Body of pancreas (tissue), 4 donors: ENCODE data around the gene CARHSP1.

Experiments
- POLR2A ChIP-seq, 3 donors: fragments of 450-650 bp; IDR thresholded peaks; one replicate each; pipeline ENCODE4 v1.6.1; 2016; ENCODE audit warnings: antibody characterized with exemption in 3 of 3, mild to moderate bottlenecking in 2 of 3
- TF ChIP-seq, protein P1 (sequence below), 7 experiments: fragments of 450-650 bp in 4 of 7; fragments of 200-600 bp in 3 of 7; sonication (generic) in 3 of 7; IDR thresholded peaks; one replicate each; pipeline ENCODE4 v1.5.1; 2016 to 2019; ENCODE audit warnings: antibody characterized with exemption in 7 of 7

DNA sequence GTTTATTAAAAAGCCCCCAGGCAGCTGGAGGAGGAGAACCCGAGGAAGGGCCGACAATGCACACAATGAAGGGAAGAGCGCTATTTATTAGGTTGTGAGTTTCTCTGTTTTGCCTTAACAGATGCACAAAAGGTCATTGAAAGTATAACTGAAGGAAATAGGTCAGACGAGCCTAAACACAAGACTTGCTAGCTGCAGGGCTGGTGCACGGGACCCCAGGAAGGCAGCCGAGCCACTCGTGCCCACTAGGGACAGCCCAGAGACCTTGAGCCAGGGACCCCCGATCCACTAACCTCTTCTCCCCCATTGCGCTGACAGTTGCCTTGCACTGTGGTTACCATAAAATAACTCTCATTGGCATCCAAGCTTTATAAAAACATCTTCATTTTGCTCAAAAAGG lies 24.6 kb upstream of the CARHSP1 start:
- TF ChIP-seq, protein P1, sequence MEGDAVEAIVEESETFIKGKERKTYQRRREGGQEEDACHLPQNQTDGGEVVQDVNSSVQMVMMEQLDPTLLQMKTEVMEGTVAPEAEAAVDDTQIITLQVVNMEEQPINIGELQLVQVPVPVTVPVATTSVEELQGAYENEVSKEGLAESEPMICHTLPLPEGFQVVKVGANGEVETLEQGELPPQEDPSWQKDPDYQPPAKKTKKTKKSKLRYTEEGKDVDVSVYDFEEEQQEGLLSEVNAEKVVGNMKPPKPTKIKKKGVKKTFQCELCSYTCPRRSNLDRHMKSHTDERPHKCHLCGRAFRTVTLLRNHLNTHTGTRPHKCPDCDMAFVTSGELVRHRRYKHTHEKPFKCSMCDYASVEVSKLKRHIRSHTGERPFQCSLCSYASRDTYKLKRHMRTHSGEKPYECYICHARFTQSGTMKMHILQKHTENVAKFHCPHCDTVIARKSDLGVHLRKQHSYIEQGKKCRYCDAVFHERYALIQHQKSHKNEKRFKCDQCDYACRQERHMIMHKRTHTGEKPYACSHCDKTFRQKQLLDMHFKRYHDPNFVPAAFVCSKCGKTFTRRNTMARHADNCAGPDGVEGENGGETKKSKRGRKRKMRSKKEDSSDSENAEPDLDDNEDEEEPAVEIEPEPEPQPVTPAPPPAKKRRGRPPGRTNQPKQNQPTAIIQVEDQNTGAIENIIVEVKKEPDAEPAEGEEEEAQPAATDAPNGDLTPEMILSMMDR (IDR thresholded peaks at IDR 0.05), result no peak
- TF ChIP-seq POLR2A (IDR thresholded peaks at IDR 0.05), result no peak
